MM.1S (cell line): ENCODE data around the gene GALNT10.

ENCODE experiments used
- EZH2 ChIP-seq: fragments of 300-600 bp; sonication (generic); optimal IDR thresholded peaks from 2 replicates; pipeline ENCODE3; 2017; ENCODE audit warnings: low read depth, mild to moderate bottlenecking, antibody characterized with exemption, low read length, mixed read lengths
- EZH2phosphoT487 ChIP-seq: fragments of 300-600 bp; sonication (generic); IDR thresholded peaks from 2 replicates; pipeline ENCODE4 v1.6.1; 2018; ENCODE audit warnings: antibody characterized with exemption, low read length
- TF ChIP-seq, protein P1 (sequence below): fragments of 300-600 bp; sonication (generic); IDR thresholded peaks from 2 replicates; pipeline ENCODE4 v1.5.1; 2016; ENCODE audit warnings: antibody characterized with exemption, low read length, mixed read lengths

DNA sequence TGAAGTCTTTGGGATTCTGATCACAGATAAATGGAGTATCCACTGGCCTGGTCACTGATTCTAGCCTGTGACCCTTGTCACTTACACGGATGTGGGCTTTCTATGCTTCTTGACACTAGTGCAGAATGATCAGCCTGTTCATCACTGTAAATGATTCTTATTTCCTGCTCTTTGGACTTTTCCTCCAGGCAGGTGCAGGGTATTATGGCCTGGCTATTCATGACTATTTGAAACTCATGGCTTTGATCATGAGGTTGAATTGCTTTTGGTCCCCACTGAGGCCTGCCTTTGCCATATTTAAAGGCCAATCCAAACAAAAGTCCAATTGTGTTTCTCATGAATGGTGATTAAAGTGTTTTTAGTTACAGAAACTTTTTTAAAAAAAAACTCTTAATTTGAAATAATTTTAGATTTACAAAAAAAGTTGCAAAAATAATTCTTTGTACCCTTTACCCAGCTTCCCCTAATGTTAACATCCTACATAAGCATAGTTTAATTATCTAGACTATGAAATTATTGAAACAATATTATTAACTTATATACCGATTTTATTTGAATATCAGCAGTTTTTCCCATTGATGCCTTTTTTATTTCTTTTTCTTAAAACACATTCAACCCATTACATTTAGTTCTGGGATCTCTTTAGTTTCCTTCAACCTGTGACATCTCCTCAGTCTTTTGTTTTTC lies 68.1 kb downstream of the GALNT10 start:
- TF ChIP-seq, protein P1, sequence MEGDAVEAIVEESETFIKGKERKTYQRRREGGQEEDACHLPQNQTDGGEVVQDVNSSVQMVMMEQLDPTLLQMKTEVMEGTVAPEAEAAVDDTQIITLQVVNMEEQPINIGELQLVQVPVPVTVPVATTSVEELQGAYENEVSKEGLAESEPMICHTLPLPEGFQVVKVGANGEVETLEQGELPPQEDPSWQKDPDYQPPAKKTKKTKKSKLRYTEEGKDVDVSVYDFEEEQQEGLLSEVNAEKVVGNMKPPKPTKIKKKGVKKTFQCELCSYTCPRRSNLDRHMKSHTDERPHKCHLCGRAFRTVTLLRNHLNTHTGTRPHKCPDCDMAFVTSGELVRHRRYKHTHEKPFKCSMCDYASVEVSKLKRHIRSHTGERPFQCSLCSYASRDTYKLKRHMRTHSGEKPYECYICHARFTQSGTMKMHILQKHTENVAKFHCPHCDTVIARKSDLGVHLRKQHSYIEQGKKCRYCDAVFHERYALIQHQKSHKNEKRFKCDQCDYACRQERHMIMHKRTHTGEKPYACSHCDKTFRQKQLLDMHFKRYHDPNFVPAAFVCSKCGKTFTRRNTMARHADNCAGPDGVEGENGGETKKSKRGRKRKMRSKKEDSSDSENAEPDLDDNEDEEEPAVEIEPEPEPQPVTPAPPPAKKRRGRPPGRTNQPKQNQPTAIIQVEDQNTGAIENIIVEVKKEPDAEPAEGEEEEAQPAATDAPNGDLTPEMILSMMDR = no peak
- TF ChIP-seq EZH2 (no peak), EZH2phosphoT487 (no peak)
